Endothelial cell of umbilical vein (primary cell): Measurements from ENCODE around the gene TREML2. TPM values are rescaled to one million over a fixed set of nuclear protein-coding genes. Genes with fewer than 3 reads are reported as not detected.

Source experiments
- BruUV-seq: library from RNA; stranded (reverse); fragments of 400-500 nt; replicated peaks from 2 replicates; lab custom pipeline; 2021; lab: Mats Ljungman, UMichigan
- CTCF ChIA-PET: fragments of 300-600, 350-600 bp; sonication (Branson Sonifier 250); formaldehyde crosslinking; loops from one replicate; lab custom pipeline; 2021; ENCODE audit warnings: antibody characterized with exemption, inconsistent platforms; lab: Charles Lee
- POLR2A ChIA-PET: fragments of 300-600, 350-600 bp; sonication (Branson Sonifier 250); formaldehyde crosslinking; loops from one replicate; lab custom pipeline; 2021; ENCODE audit warnings: antibody characterized with exemption, inconsistent platforms; lab: Charles Lee
- DNase-seq: peaks from one replicate; pipeline ENCODE4 v3.0.0-alpha.2; 2011; ENCODE audit warnings: low read depth, low spot score
- FAIRE-seq: peaks from 2 replicates; lab custom pipeline; 2011; peaks lifted over from hg19 to GRCh38; lab: Jason Lieb, UNC
- H2AFZ ChIP-seq: 2 replicates; pipeline ENCODE4 v1.6.0; 2012; ENCODE audit warnings: low read depth, low read length, control low read depth, inconsistent platforms
- H3K27ac ChIP-seq: 2 replicates; pipeline ENCODE4 v1.5.1; 2011; ENCODE audit warnings: low read depth, mild to moderate bottlenecking, control low read depth, low read length, moderate library complexity; ENCODE audit not compliant: insufficient read depth
- H3K27me3 ChIP-seq, 2 experiments: 2 replicates each; pipeline versions ENCODE4 v1.6.0 to v1.6.1; 2011; ENCODE audit warnings: low read length in 2 of 2, mixed read lengths in 1 of 2; ENCODE audit not compliant: control insufficient read depth in 2 of 2, insufficient read depth in 2 of 2
- H3K36me3 ChIP-seq, 2 experiments: 2 replicates in 1 of 2; 3 replicates in 1 of 2; pipeline ENCODE4 v1.5.1; 2011; ENCODE audit warnings: low read length in 2 of 2, mild to moderate bottlenecking in 1 of 2, moderate library complexity in 1 of 2; ENCODE audit not compliant: control insufficient read depth in 2 of 2, insufficient read depth in 2 of 2; ENCODE audit errors: extremely low read depth in 1 of 2
- H3K4me1 ChIP-seq: 3 replicates; pipeline ENCODE4 v1.5.1; 2011; ENCODE audit warnings: mild to moderate bottlenecking, low read length; ENCODE audit not compliant: control insufficient read depth, insufficient read depth; ENCODE audit errors: extremely low read depth
- H3K4me2 ChIP-seq: 2 replicates; pipeline ENCODE4 v1.6.1; 2011; ENCODE audit warnings: low read length, control low read depth, mixed read lengths; ENCODE audit not compliant: insufficient read depth
- H3K4me3 ChIP-seq, 3 experiments: fragments of 200-600 bp in 1 of 3; sonication (generic), shearing (Covaris generic) in 1 of 3; replicated peaks in 1 of 3; 2 replicates each; pipeline ENCODE4 v1.5.1; 2011 to 2016; ENCODE audit warnings: control low read depth in 3 of 3, low read length in 3 of 3, mild to moderate bottlenecking in 2 of 3, inconsistent platforms in 1 of 3, low read depth in 1 of 3, moderate library complexity in 1 of 3; ENCODE audit not compliant: insufficient read depth in 1 of 3
- H3K79me2 ChIP-seq: 2 replicates; pipeline ENCODE4 v1.6.0; 2012; ENCODE audit warnings: low read length, inconsistent platforms; ENCODE audit not compliant: control insufficient read depth, insufficient read depth
- H3K9ac ChIP-seq: replicated peaks from 2 replicates; pipeline ENCODE3; 2011; ENCODE audit warnings: low read length, control low read depth; ENCODE audit not compliant: insufficient read depth; ENCODE audit errors: extremely low read depth
- H3K9me1 ChIP-seq: replicated peaks from 3 replicates; pipeline ENCODE4 v1.6.0; 2011; ENCODE audit warnings: mild to moderate bottlenecking, low read length; ENCODE audit not compliant: control insufficient read depth, insufficient read depth; ENCODE audit errors: extremely low read depth
- H3K9me3 ChIP-seq: replicated peaks from 2 replicates; pipeline ENCODE4 v1.5.1; 2012; ENCODE audit warnings: low read length, inconsistent platforms; ENCODE audit not compliant: control insufficient read depth, insufficient read depth
- H4K20me1 ChIP-seq: replicated peaks from 2 replicates; pipeline ENCODE3; 2011; ENCODE audit warnings: mild to moderate bottlenecking, low read length; ENCODE audit not compliant: control insufficient read depth, insufficient read depth; ENCODE audit errors: extremely low read depth
- FOS ChIP-seq: IDR thresholded peaks from 2 replicates; pipeline ENCODE4 v1.6.1; 2011; ENCODE audit warnings: mild to moderate bottlenecking, low read length, moderate library complexity, borderline replicate concordance; ENCODE audit not compliant: insufficient read depth
- JUN ChIP-seq: IDR thresholded peaks from 2 replicates; pipeline ENCODE4 v1.6.1; 2011; ENCODE audit warnings: borderline replicate concordance, low read depth; ENCODE audit not compliant: insufficient read length, insufficient read depth
- MYC ChIP-seq: IDR thresholded peaks from one replicate; pipeline ENCODE4 v1.6.1; 2011; ENCODE audit warnings: mild to moderate bottlenecking, low read depth, low read length
- POLR2A ChIP-seq: IDR thresholded peaks from 2 replicates; pipeline ENCODE4 v1.6.1; 2012; ENCODE audit warnings: low read depth, mild to moderate bottlenecking, control low read depth, low read length
- POLR2AphosphoS5 ChIP-seq: IDR thresholded peaks from 2 replicates; pipeline ENCODE4 v1.6.1; 2012; ENCODE audit warnings: low read depth, mild to moderate bottlenecking, control low read depth, low read length, moderate library complexity; ENCODE audit not compliant: insufficient read depth
- dilution Hi-C: fragments of 300-500 bp; cut with MboI; formaldehyde crosslinking; loops from one replicate; pipeline ENCODE4 v1.15.0; 2019; ENCODE audit warnings: low sequenced_read_pairs; ENCODE audit not compliant: extremely low pct_ligation_motif_present
- intact Hi-C: fragments of 100-400 bp; cut with micrococcal nuclease; formaldehyde crosslinking; loops from one replicate; pipeline ENCODE4 v1.10.0; 2022
- polyA plus RNA-seq, 4 experiments: library from polyadenylated mRNA; depleted of rRNA in 3 of 4; stranded (reverse) in 3 of 4; unstranded in 1 of 4; fragments of >200 nt; gene quantifications; 2 replicates each; pipeline versions ENCODE4 v1.2.1 to v1.2.3, GENCODE V29; 2011 to 2012; ENCODE audit warnings: missing spikeins in 1 of 4
- total RNA-seq: library from RNA; stranded (reverse); gene quantifications from 2 replicates; pipeline ENCODE4 v1.2.3, GENCODE V29; 2021
- TF ChIP-seq, protein P1 (sequence below), 2 donors: IDR thresholded peaks; 1 replicate in 1 of 2; 2 replicates in 1 of 2; pipeline ENCODE4 v1.5.1; 2011; ENCODE audit warnings: low read length in 2 of 2, mild to moderate bottlenecking in 2 of 2, moderate library complexity in 2 of 2, control low read depth in 1 of 2, inconsistent platforms in 1 of 2, low read depth in 1 of 2; ENCODE audit not compliant: insufficient read depth in 1 of 2; ENCODE audit errors: extremely low read depth in 1 of 2

Gene TREML2
- total and polyA plus RNA-seq, 2 donors (not counting 3 experiments of a cell fraction or from before 2014, with no cell fraction given): not detected

GRCh38 chr6:41208439-41209106, 7.6 kb upstream of the TREML2 start:
- Histone ChIP-seq H2AFZ (no peak overlapping the region), H3K9me1 (no peaks in the 10 kb centered on the region), H3K4me2 (no peak overlapping the region), H3K36me3 (no peaks in the 10 kb centered on the region), H3K9me3 (no peaks in the 10 kb centered on the region), H3K27me3 (peaks cover 5 to 9% of the 10 kb centered on the region in 2 experiments), H4K20me1 (no peaks in the 10 kb centered on the region), H3K4me1 (no peaks in the 10 kb centered on the region), H3K79me2 (no peaks in the 10 kb centered on the region), H3K4me3 (no peak overlapping the region), H3K9ac (no peak overlapping the region), H3K27ac (no peak overlapping the region)
- FAIRE-seq: no peak
- DNase-seq: no peak
- CTCF ChIA-PET: no interaction called here
- no TSS peak for BruUV-seq
- POLR2A ChIA-PET: no interaction called here
- intact Hi-C loops: no loop called here
- no peak for TF ChIP-seq JUN
- no peak for TF ChIP-seq MYC
- TF ChIP-seq FOS: no peak
- TF ChIP-seq, protein P1, sequence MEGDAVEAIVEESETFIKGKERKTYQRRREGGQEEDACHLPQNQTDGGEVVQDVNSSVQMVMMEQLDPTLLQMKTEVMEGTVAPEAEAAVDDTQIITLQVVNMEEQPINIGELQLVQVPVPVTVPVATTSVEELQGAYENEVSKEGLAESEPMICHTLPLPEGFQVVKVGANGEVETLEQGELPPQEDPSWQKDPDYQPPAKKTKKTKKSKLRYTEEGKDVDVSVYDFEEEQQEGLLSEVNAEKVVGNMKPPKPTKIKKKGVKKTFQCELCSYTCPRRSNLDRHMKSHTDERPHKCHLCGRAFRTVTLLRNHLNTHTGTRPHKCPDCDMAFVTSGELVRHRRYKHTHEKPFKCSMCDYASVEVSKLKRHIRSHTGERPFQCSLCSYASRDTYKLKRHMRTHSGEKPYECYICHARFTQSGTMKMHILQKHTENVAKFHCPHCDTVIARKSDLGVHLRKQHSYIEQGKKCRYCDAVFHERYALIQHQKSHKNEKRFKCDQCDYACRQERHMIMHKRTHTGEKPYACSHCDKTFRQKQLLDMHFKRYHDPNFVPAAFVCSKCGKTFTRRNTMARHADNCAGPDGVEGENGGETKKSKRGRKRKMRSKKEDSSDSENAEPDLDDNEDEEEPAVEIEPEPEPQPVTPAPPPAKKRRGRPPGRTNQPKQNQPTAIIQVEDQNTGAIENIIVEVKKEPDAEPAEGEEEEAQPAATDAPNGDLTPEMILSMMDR (IDR thresholded peaks at IDR 0.05; ENCODE audit: extremely low read depth in 1 of 2, insufficient read depth in 1 of 2, low read depth in 1 of 2, low read length in 2 of 2): no peak
- no peak for TF ChIP-seq POLR2A
- TF ChIP-seq POLR2AphosphoS5: no peak
- dilution Hi-C loops: no loop called here
